Keratinocyte (primary cell): Measurements from ENCODE around the gene NLGN4X. TPM values are rescaled to one million over a fixed set of nuclear protein-coding genes. Genes with fewer than 3 reads are reported as not detected.

Source experiments
- DNase-seq: peaks from one replicate; pipeline ENCODE4 v3.0.0-alpha.2; 2011; ENCODE audit warnings: low read depth, missing footprints, low spot score
- FAIRE-seq: peaks from 2 replicates; lab custom pipeline; 2011; peaks lifted over from hg19 to GRCh38; lab: Jason Lieb, UNC
- H2AFZ ChIP-seq: 2 replicates; pipeline ENCODE4 v1.6.0; 2012; ENCODE audit warnings: low read length, control low read depth, inconsistent platforms; ENCODE audit not compliant: control insufficient read depth
- H3K27ac ChIP-seq: 2 replicates; pipeline ENCODE4 v1.5.1; 2011; ENCODE audit warnings: low read length; ENCODE audit not compliant: control insufficient read depth, insufficient read depth
- H3K27me3 ChIP-seq: 3 replicates; pipeline ENCODE4 v1.6.0; 2011; ENCODE audit warnings: low read length; ENCODE audit not compliant: control insufficient read depth, insufficient read depth; ENCODE audit errors: extremely low read depth
- H3K36me3 ChIP-seq, 2 experiments: 2 replicates in 1 of 2; 3 replicates in 1 of 2; pipeline ENCODE4 v1.5.1; 2011; ENCODE audit warnings: low read length in 2 of 2, mild to moderate bottlenecking in 1 of 2; ENCODE audit not compliant: control insufficient read depth in 2 of 2, insufficient read depth in 2 of 2; ENCODE audit errors: extremely low read depth in 1 of 2
- H3K4me1 ChIP-seq: 3 replicates; pipeline ENCODE4 v1.5.1; 2011; ENCODE audit warnings: low read length; ENCODE audit not compliant: control insufficient read depth, insufficient read depth; ENCODE audit errors: extremely low read depth
- H3K4me2 ChIP-seq: 3 replicates; pipeline ENCODE4 v1.6.0; 2011; ENCODE audit warnings: low read depth, low read length; ENCODE audit not compliant: control insufficient read depth, insufficient read depth; ENCODE audit errors: extremely low read depth
- H3K4me3 ChIP-seq, 3 experiments: fragments of 200-600 bp in 1 of 3; sonication (generic) in 1 of 3; 2 replicates in 2 of 3; 3 replicates in 1 of 3; pipeline ENCODE4 v1.5.1; 2011 to 2016; ENCODE audit warnings: low read length in 3 of 3, mild to moderate bottlenecking in 3 of 3, control low read depth in 2 of 3, inconsistent platforms in 1 of 3, low read depth in 1 of 3, mixed read lengths in 1 of 3, mixed run types in 1 of 3, moderate library complexity in 1 of 3; ENCODE audit not compliant: control insufficient read depth in 2 of 3, insufficient read depth in 2 of 3; ENCODE audit errors: extremely low read depth in 1 of 3
- H3K79me2 ChIP-seq: 2 replicates; pipeline ENCODE4 v1.6.0; 2012; ENCODE audit warnings: low read length; ENCODE audit not compliant: control insufficient read depth, insufficient read depth
- H3K9ac ChIP-seq: 3 replicates; pipeline ENCODE4 v1.6.0; 2011; ENCODE audit warnings: low read length; ENCODE audit not compliant: control insufficient read depth, insufficient read depth; ENCODE audit errors: extremely low read depth
- H3K9me1 ChIP-seq: 3 replicates; pipeline ENCODE4 v1.6.0; 2011; ENCODE audit warnings: low read length; ENCODE audit not compliant: control insufficient read depth, insufficient read depth; ENCODE audit errors: extremely low read depth
- H3K9me3 ChIP-seq: 2 replicates; pipeline ENCODE4 v1.5.1; 2012; ENCODE audit warnings: low read depth, low read length; ENCODE audit not compliant: control insufficient read depth
- H4K20me1 ChIP-seq: 3 replicates; pipeline ENCODE4 v1.6.0; 2011; ENCODE audit warnings: low read length; ENCODE audit not compliant: control insufficient read depth, insufficient read depth; ENCODE audit errors: extremely low read depth
- CTCF ChIP-seq, 3 experiments: IDR thresholded peaks in 1 of 3; conservative IDR thresholded peaks in 1 of 3; optimal IDR thresholded peaks in 1 of 3; 2 replicates in 2 of 3; 3 replicates in 1 of 3; pipeline versions ENCODE3 to v1.5.1; 2011; ENCODE audit warnings: low read length in 3 of 3, mild to moderate bottlenecking in 3 of 3, moderate library complexity in 2 of 3, control low read depth in 1 of 3, inconsistent platforms in 1 of 3; ENCODE audit not compliant: insufficient read depth in 2 of 3; ENCODE audit errors: extremely low read depth in 1 of 3
- EZH2 ChIP-seq: IDR thresholded peaks from one replicate; pipeline ENCODE4 v1.6.1; 2012; ENCODE audit warnings: inconsistent platforms, mild to moderate bottlenecking, low read length, moderate library complexity
- dilution Hi-C: fragments of 300-500 bp; cut with MboI; formaldehyde crosslinking; loops from one replicate; pipeline ENCODE4 v1.7.0; 2020; ENCODE audit warnings: low sequenced_read_pairs; ENCODE audit not compliant: extremely low pct_ligation_motif_present
- polyA plus RNA-seq, 5 experiments: library from polyadenylated mRNA; depleted of rRNA in 3 of 5; stranded (reverse) in 3 of 5; stranded (forward) in 1 of 5; unstranded in 1 of 5; fragments of >200 nt; gene quantifications; 1 replicate in 1 of 5; 2 replicates in 3 of 5; 3 replicates in 1 of 5; pipeline versions ENCODE4 v1.2.1 to v1.2.3, GENCODE V29; 2011 to 2012; ENCODE audit warnings: missing spikeins in 2 of 5, low read depth in 1 of 5, low replicate concordance in 1 of 5

NLGN4X gene
- polyA plus RNA-seq, 1 donor (not counting 4 experiments of a cell fraction or from before 2014, with no cell fraction given): 2.0 TPM

GRCh38 chrX:6049132-6049531 is 179.5 kb downstream of the NLGN4X start:
- H3K9me1 ChIP-seq: no peaks in the 10 kb centered on the region
- dilution Hi-C loops: no loop called here
- no peak overlapping the region for H2AFZ ChIP-seq
- no peak overlapping the region for H3K9ac ChIP-seq
- H3K27me3 ChIP-seq: no peaks in the 10 kb centered on the region
- no peaks in the 10 kb centered on the region for H3K36me3 ChIP-seq
- DNase-seq: no peak
- H3K4me3 ChIP-seq: no peak overlapping the region
- H3K27ac ChIP-seq: no peak overlapping the region
- H4K20me1 ChIP-seq: no peaks in the 10 kb centered on the region
- H3K79me2 ChIP-seq: no peaks in the 10 kb centered on the region
- FAIRE-seq: no peak
- H3K9me3 ChIP-seq: no peaks in the 10 kb centered on the region
- TF ChIP-seq EZH2 (no peak), CTCF (optimal IDR thresholded peaks at IDR 0.05 in 1 of 3, IDR thresholded peaks at IDR 0.05 in 1 of 3, conservative IDR thresholded peaks at IDR 0.05 in 1 of 3; ENCODE audit: extremely low read depth in 1 of 3, insufficient read depth in 2 of 3, low read length in 3 of 3) (no peak)
- no peak overlapping the region for H3K4me2 ChIP-seq
- H3K4me1 ChIP-seq: peaks cover 2% of the 10 kb centered on the region

- dilution Hi-C loops: no loop called here
- Histone ChIP-seq H3K4me2 (no peak overlapping the region), H2AFZ (no peak overlapping the region), H4K20me1 (no peaks in the 10 kb centered on the region), H3K27me3 (no peaks in the 10 kb centered on the region), H3K9ac (no peak overlapping the region), H3K4me1 (no peaks in the 10 kb centered on the region), H3K36me3 (no peaks in the 10 kb centered on the region), H3K4me3 (no peak overlapping the region), H3K9me3 (no peaks in the 10 kb centered on the region), H3K27ac (no peak overlapping the region), H3K9me1 (no peaks in the 10 kb centered on the region), H3K79me2 (no peaks in the 10 kb centered on the region)
- TF ChIP-seq EZH2 (no peak), CTCF (optimal IDR thresholded peaks at IDR 0.05 in 1 of 3, IDR thresholded peaks at IDR 0.05 in 1 of 3, conservative IDR thresholded peaks at IDR 0.05 in 1 of 3; ENCODE audit: extremely low read depth in 1 of 3, insufficient read depth in 2 of 3, low read length in 3 of 3) (no peak)
- no peak for FAIRE-seq
- no peak for DNase-seq
These were observed 187.0 kb downstream of the NLGN4X start for GRCh38 chrX:6041630-6042029.
